Hepatocyte (in vitro differentiated cells): ENCODE data around the gene HPSE2. TPM values are rescaled to one million over a fixed set of nuclear protein-coding genes. Genes with fewer than 3 reads are reported as not detected.
A peak's percentile ranks its signal among the peaks of the same experiment; 100 is the strongest.

ENCODE experiments used
- DNase-seq: peaks from one replicate; pipeline ENCODE4 v3.0.0-alpha.2; 2016; ENCODE audit warnings: low spot score
- H2AFZ ChIP-seq: fragments of 200-600 bp; sonication (generic); 2 replicates; pipeline ENCODE4 v1.6.0; 2016; ENCODE audit warnings: antibody characterized with exemption, mild to moderate bottlenecking
- H3K27ac ChIP-seq: fragments of 200-600 bp; sonication (generic); 2 replicates; pipeline ENCODE4 v1.5.1; 2016; ENCODE audit warnings: mild to moderate bottlenecking
- H3K27me3 ChIP-seq: fragments of 200-600 bp; sonication (generic); 2 replicates; pipeline ENCODE4 v1.6.1; 2016
- H3K36me3 ChIP-seq: fragments of 200-600 bp; sonication (generic); replicated peaks from 2 replicates; pipeline ENCODE4 v1.5.1; 2016; ENCODE audit warnings: low read depth; ENCODE audit not compliant: insufficient read depth
- H3K4me1 ChIP-seq: fragments of 200-600 bp; sonication (generic); 2 replicates; pipeline ENCODE4 v1.5.1; 2016; ENCODE audit warnings: mild to moderate bottlenecking, moderate library complexity; ENCODE audit not compliant: insufficient read depth
- H3K4me2 ChIP-seq: fragments of 200-600 bp; sonication (generic); 2 replicates; pipeline ENCODE4 v1.6.0; 2016
- H3K4me3 ChIP-seq: fragments of 200-600 bp; sonication (generic); 2 replicates; pipeline ENCODE4 v1.5.1; 2016; ENCODE audit warnings: mild to moderate bottlenecking
- H3K79me2 ChIP-seq: fragments of 200-600 bp; sonication (generic); 2 replicates; pipeline ENCODE4 v1.6.0; 2017; ENCODE audit warnings: mild to moderate bottlenecking
- H3K9me2 ChIP-seq: fragments of 200-600 bp; sonication (generic); replicated peaks from 2 replicates; pipeline ENCODE4 v1.6.0; 2017; ENCODE audit warnings: mild to moderate bottlenecking; ENCODE audit not compliant: insufficient read depth
- H3K9me3 ChIP-seq: fragments of 200-600 bp; sonication (generic); 2 replicates; pipeline ENCODE4 v1.5.1; 2016; ENCODE audit warnings: low read depth, mild to moderate bottlenecking
- H4K20me1 ChIP-seq: fragments of 200-600 bp; sonication (generic); 2 replicates; pipeline ENCODE4 v1.6.0; 2016; ENCODE audit warnings: mild to moderate bottlenecking; ENCODE audit not compliant: insufficient read depth, poor library complexity, severe bottlenecking
- EZH2 ChIP-seq: fragments of 200-600 bp; sonication (generic); IDR thresholded peaks from 2 replicates; pipeline ENCODE4 v1.6.1; 2016; ENCODE audit warnings: antibody characterized with exemption, mild to moderate bottlenecking, borderline replicate concordance
- EZH2phosphoT487 ChIP-seq: fragments of 200-600 bp; sonication (generic); IDR thresholded peaks from one replicate; pipeline ENCODE4 v1.6.1; 2018; ENCODE audit warnings: antibody characterized with exemption, mild to moderate bottlenecking, low read depth, moderate library complexity; ENCODE audit not compliant: unreplicated experiment, severe bottlenecking
- WGBS: methylation state at CpG from one replicate; pipeline ENCODE4 v1.1.6; 2016; ENCODE audit warnings: low lambda C conversion rate; ENCODE audit errors: missing lambda C conversion rate; 5-methylcytosine and 5-hydroxymethylcytosine counted together
- polyA plus RNA-seq: library from polyadenylated mRNA; unstranded; fragments of >200 nt; fragmentation: Nextera tagmentation; extraction: Ambion mirVana; gene quantifications from 2 replicates; pipeline ENCODE4 v1.2.1, GENCODE V29; 2016
- total RNA-seq: library from RNA; depleted of rRNA; stranded (reverse); fragments of >200 nt; gene quantifications from 2 replicates; pipeline ENCODE4 v1.2.3, GENCODE V29; 2014
- TF ChIP-seq, protein P1 (sequence below): fragments of 200-600 bp; sonication (generic); IDR thresholded peaks from 2 replicates; pipeline ENCODE4 v1.5.1; 2016; ENCODE audit warnings: antibody characterized with exemption, mild to moderate bottlenecking; ENCODE audit not compliant: poor library complexity

HPSE2 gene
- total and polyA plus RNA-seq, 2 experiments from 2014 or later: 3.7 to 5.7 TPM

DNA sequence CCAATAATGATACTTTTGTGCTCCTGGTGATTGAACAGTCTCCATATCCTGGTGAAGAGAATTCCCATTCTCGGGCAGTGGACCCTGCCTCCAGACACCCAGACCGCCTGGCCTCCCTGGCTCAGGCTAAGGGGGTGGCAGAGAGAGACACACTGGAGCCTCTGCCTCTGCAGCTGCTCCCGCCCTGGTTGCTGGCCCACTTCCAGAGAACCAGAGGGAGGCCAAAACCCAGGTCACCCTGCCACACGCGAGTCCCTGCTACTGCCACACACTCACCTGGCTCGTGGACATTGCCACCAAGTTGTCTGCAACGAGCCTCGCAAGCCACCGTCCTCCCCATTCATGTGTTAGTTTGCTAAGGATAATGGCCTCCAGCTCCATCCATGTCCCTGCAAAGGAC, 221.8 kb downstream of the HPSE2 start:
- H3K4me3 ChIP-seq: no peak overlapping the region
- H3K36me3 ChIP-seq: no peaks in the 10 kb centered on the region
- H3K27ac ChIP-seq: no peak overlapping the region
- WGBS: 96% methylated on average over 9 of the region's 9 CpGs
- H3K9me2 ChIP-seq: no peaks in the 10 kb centered on the region
- H4K20me1 ChIP-seq: no peaks in the 10 kb centered on the region
- H3K9me3 ChIP-seq: no peaks in the 10 kb centered on the region
- H3K4me1 ChIP-seq: peaks cover 6% of the 10 kb centered on the region
- no peaks in the 10 kb centered on the region for H3K79me2 ChIP-seq
- no peak for DNase-seq
- TF ChIP-seq EZH2phosphoT487 (no peak), EZH2 (no peak)
- TF ChIP-seq, protein P1, sequence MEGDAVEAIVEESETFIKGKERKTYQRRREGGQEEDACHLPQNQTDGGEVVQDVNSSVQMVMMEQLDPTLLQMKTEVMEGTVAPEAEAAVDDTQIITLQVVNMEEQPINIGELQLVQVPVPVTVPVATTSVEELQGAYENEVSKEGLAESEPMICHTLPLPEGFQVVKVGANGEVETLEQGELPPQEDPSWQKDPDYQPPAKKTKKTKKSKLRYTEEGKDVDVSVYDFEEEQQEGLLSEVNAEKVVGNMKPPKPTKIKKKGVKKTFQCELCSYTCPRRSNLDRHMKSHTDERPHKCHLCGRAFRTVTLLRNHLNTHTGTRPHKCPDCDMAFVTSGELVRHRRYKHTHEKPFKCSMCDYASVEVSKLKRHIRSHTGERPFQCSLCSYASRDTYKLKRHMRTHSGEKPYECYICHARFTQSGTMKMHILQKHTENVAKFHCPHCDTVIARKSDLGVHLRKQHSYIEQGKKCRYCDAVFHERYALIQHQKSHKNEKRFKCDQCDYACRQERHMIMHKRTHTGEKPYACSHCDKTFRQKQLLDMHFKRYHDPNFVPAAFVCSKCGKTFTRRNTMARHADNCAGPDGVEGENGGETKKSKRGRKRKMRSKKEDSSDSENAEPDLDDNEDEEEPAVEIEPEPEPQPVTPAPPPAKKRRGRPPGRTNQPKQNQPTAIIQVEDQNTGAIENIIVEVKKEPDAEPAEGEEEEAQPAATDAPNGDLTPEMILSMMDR: no peak
- H3K27me3 ChIP-seq: no peaks in the 10 kb centered on the region
- H2AFZ ChIP-seq: no peak overlapping the region
- no peak overlapping the region for H3K4me2 ChIP-seq

GRCh38 chr10:99010286-99010685, 225.4 kb downstream of the HPSE2 start:
- H2AFZ ChIP-seq: no peak overlapping the region
- no peaks in the 10 kb centered on the region for H3K9me2 ChIP-seq
- no peaks in the 10 kb centered on the region for H3K27me3 ChIP-seq
- H3K36me3 ChIP-seq: no peaks in the 10 kb centered on the region
- DNase-seq: no peak
- H3K27ac ChIP-seq: peak overlapping the region; percentile 49
- no peaks in the 10 kb centered on the region for H4K20me1 ChIP-seq
- no peaks in the 10 kb centered on the region for H3K79me2 ChIP-seq
- no peak overlapping the region for H3K4me2 ChIP-seq
- H3K4me3 ChIP-seq: no peak overlapping the region
- peaks cover 14% of the 10 kb centered on the region for H3K4me1 ChIP-seq
- peaks cover 2% of the 10 kb centered on the region for H3K9me3 ChIP-seq
- TF ChIP-seq, protein P1: no peak
- TF ChIP-seq EZH2: no peak
- no peak for TF ChIP-seq EZH2phosphoT487

GRCh38 chr10:99008054-99008453, 227.6 kb downstream of the HPSE2 start:
- peaks cover 14% of the 10 kb centered on the region for H3K4me1 ChIP-seq
- H3K79me2 ChIP-seq: no peaks in the 10 kb centered on the region
- H2AFZ ChIP-seq: no peak overlapping the region
- no peaks in the 10 kb centered on the region for H4K20me1 ChIP-seq
- no peak for TF ChIP-seq EZH2
- TF ChIP-seq EZH2phosphoT487: no peak
- TF ChIP-seq, protein P1: no peak
- H3K27me3 ChIP-seq: no peaks in the 10 kb centered on the region
- WGBS: 39% methylated on average over 2 of the region's 2 CpGs
- no peaks in the 10 kb centered on the region for H3K36me3 ChIP-seq
- no peak for DNase-seq
- no peak overlapping the region for H3K4me3 ChIP-seq
- H3K27ac ChIP-seq: peak overlapping the region; percentile 50
- H3K4me2 ChIP-seq: peak overlapping the region; percentile 7
- H3K9me3 ChIP-seq: peaks cover 12% of the 10 kb centered on the region
- no peaks in the 10 kb centered on the region for H3K9me2 ChIP-seq

DNA sequence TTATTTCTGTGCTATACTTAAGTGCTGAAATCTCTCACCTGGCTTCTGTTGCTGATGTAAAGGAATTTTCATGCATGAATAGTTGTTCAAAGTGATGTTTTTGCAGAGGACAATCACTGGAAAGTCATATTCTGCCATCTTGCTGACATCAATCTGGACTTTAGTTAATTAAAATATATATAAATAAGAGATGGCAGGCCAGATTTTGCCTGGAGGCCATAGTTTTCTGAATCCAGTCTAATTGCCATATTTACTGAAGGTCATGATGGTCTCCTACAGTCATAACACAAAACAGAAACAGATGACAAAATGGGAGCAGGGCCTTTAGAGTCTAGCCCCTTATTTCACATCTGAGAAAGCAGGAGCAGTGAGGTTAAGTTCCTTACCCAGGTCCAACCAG, 228.2 kb downstream of the HPSE2 start:
- Histone ChIP-seq H3K27ac (peak overlapping the region; percentile 50), H2AFZ (no peak overlapping the region), H3K4me3 (no peak overlapping the region), H3K27me3 (no peaks in the 10 kb centered on the region), H4K20me1 (no peaks in the 10 kb centered on the region), H3K79me2 (no peaks in the 10 kb centered on the region), H3K36me3 (no peaks in the 10 kb centered on the region), H3K4me1 (peaks cover 14% of the 10 kb centered on the region), H3K4me2 (peak overlapping the region; percentile 7), H3K9me3 (peaks cover 12% of the 10 kb centered on the region), H3K9me2 (no peaks in the 10 kb centered on the region)
- no peak for DNase-seq
- TF ChIP-seq EZH2phosphoT487: no peak
- no peak for TF ChIP-seq EZH2
